HG03457 (cell line): ENCODE data around the gene ST6GALNAC4.
"Not testable (repeated sequence)": the region's sequence is repeated elsewhere in the genome, so short reads cannot be mapped to it uniquely, and the experiment has no call there.

Experiments used
- ATAC-seq: cut with Tn5 transposase; IDR thresholded peaks from one replicate; pipeline ENCODE4 v1.9.1; 2021; ENCODE audit warnings: moderate number of reproducible peaks; ENCODE audit not compliant: unreplicated experiment

The ST6GALNAC4 gene

DNA sequence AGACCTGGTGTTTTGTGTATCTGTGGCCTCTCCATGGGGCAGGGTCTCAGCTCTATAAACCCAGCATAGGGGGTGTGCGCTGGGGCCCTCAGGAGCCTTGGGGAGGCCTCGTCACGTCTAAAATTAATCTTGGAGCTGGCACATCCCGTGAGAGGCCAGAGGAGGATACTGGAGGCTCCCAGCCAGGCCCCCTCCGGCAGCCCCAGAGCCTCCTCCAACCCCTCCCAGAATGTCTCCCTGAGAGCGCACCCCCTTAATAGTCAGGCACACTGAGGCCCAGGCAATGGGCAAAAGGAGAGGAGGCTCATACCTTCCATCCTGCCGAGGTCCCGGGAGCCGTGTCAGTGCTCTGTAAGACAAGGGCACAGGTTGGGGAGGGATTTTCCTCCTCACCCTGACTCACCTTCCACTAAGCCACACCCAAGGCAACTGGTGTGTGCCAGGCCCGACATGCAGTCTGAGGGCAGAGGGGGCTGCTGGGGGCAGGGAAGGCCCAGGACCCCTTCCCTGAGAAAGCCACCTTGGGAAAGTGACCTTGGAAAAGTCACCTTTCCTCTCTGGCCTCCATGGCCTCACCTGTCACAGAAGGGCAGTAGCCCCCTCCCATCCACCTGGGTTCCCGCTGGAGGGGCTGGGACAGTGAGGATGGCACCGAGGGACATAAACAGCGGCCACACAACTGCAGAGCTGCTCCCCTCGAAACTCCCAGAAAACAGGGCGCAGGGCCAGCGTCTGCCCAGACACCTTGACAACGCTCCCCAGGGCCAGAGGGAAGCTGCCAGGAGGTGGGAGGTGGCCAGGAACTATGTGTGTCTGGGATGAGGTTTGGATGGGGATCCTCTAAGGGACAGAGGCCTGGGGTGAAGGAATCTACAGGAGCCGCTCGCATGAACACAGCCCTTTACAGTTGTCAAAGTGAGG is 42.3 kb downstream of the ST6GALNAC4 start:
- ATAC-seq: no peak

GRCh38 chr9:127873886-127874285 is 43.0 kb downstream of the ST6GALNAC4 start:
- ATAC-seq: no peak

- ATAC-seq: no peak
Observed at GRCh38 chr9:127873223-127873691, 43.6 kb downstream of the ST6GALNAC4 start.

DNA sequence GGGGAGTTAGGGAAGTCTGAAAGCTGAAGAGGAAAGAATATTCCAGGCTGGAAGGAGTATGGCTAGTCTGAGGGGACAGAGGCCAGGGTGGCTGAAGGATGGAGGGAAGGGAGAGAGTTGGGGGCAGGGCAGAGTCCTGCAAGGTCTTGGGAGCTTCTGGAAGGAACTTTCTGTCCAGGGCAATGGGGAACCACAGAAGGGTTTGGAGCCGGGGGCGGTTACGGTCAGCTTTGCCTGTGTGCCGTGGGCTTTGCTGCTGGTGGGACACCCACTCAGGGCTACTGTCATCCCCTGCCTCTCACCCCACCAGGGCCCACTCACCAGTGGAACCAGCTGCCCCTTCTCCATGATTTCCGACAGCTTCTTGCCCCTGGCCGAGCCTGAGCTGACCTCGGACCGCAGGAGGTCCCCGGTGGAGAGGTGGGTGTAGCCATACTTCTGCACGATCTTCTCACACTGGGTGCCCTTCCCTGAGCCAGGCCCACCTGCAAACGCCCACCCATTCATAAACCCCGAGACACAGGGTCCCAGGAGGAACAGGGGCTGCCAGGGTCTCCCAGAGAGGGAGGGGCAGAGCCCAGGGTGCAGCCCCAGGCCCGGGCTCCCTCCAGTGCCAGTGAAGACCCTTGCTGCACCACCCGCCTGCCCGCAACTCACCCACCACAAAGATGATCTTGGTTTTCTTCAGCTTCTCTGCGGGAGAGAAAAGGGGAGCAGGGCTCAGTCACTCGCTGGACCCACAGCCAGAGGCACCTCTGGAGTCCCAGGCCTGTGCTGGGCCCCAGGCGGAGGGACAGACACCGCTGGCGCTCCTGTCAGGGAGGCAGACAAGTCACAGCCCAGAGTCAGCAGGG is 44.2 kb downstream of the ST6GALNAC4 start:
- ATAC-seq: no peak

GRCh38 chr9:127871531-127871930 is 45.3 kb downstream of the ST6GALNAC4 start:
- no peak for ATAC-seq

GRCh38 chr9:127870887-127871286 is 46.0 kb downstream of the ST6GALNAC4 start:
- no peak for ATAC-seq

DNA sequence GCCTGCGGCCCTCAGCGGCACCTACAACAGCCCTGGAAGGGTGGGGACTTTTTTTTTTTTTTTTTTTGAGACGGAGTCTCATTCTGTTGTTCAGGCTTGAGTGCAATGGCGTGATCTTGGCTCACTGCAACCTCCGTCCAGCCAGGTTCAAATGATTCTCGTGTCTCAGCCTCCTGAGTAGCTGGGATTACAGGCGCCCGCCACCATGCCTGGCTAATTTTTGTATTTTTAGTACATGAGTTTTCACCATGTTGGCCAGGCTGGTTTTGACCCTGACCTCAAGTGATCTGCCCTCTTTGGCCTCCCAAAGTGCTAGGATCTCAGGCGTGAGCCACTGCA is 46.7 kb downstream of the ST6GALNAC4 start:
- ATAC-seq: not testable (repeated sequence)

DNA sequence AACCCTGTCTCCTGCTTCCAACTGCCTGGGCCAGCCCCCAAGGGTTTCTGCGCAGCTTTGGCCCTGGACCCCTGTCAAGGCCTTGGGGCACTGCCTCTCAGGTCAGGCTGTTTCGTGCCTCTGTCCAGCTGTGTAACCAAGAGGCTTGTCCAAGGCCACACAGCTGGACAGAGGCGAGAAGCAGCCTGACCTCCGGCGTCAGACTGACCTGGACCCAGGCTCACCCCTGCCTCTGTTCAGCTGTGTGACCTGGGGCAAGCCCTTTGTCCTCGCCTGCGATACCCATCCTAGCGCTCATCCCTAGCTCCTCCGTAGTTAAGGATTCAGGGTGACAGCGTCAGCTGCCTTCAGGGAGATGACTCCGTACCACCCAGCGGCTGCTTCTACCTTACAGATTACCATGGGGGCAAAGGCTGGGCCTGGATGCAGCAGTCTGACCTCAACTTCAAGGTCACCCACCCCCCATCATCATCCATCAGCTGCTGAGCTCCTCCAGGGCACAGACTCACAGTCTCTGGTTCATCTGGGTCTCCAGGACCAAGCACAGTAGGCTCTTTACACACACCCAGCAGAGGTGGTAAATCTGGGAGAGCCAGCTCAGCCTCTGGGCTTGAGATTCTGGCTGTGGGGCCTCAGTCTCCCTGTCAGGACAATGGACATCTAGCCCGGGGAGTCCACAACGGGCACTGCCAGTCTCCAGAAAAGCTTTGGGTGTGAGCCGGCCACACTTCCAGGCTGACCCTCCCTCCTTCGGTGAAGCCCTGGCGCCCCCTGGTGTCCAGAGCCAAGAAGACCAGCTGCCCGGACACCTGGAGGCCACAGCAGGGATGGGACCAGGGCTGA is 47.3 kb downstream of the ST6GALNAC4 start:
- no peak for ATAC-seq

GRCh38 chr9:127868278-127868902 is 48.5 kb downstream of the ST6GALNAC4 start:
- no peak for ATAC-seq

- ATAC-seq: no peak
Observed at GRCh38 chr9:127867356-127868277, 49.2 kb downstream of the ST6GALNAC4 start.

DNA sequence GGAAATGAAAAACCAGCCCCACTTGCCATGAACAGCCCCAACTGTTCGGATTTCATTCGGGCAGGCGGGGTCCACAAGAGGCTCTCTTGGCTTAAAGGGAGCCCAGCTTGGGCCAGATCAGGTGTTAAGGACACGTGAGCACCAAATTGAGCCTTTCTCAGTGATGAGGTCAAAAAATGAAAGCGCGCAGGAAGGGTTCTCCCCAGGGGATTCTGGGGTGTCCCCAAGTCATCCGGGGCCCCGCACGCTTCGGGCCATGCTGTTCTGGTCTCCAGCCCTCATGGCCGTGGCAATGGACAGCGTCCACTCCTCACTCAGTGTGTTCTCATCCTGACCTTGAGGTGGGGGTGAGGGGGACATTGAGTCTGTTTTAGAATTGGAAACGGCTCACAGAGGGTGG is 50.3 kb downstream of the ST6GALNAC4 start:
- ATAC-seq: no peak

- ATAC-seq: no peak
Observed at GRCh38 chr9:127865645-127866464, 51.0 kb downstream of the ST6GALNAC4 start.

- no peak for ATAC-seq
Observed at GRCh38 chr9:127863191-127863621, 53.6 kb downstream of the ST6GALNAC4 start.

DNA sequence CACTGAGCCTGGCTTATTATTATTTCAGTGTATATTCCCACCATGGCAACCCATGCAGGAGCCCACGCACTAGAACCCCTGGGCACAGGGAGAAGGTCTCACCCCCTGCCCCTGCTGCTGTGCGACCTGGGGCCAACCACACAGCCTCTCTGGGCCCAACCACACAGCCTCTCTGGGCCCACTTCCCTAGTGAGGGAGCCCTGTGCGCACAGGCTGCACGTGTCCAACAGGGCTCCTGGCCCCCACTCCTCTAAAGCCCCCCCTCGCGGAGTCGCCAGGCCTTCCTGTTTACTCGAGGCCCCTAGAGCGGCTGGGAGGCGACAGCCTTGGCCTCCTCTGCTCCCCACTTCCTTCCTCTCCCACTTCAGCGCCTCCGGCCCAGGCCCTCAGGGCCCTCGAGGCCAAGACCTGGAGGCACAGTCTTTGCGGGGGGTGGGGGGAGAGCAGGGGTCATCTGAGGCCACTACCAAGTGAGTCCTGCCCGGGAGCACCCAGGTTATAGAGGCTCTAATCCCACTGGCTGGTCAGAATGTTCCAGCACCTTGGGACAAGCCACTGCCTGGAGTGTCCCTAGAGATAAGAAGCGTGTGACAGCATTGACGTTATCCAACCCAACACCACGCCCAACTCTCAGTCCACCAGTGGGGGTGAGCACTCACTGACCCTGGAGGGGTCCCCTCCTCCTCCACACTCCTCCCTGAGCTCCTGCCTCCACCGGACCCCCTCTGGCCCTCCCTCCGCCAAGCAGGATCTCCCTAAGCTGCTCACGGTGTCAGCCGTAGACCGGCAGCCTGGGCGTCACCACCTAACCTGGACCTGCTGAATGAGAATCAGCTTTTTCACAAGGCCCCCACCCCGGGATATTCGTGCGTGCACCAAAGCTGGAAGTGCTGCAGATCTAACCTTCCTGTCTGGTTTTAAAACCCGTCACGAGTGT is 54.5 kb downstream of the ST6GALNAC4 start:
- ATAC-seq: no peak

- no peak for ATAC-seq
Observed at GRCh38 chr9:127860779-127861178, 56.1 kb downstream of the ST6GALNAC4 start.

GRCh38 chr9:127860260-127860659 is 56.6 kb downstream of the ST6GALNAC4 start:
- no peak for ATAC-seq

GRCh38 chr9:127858041-127858512 is 58.8 kb downstream of the ST6GALNAC4 start:
- ATAC-seq: no peak
